NCI-H748 (cell line): ENCODE results near the gene SYCP3.
"Not testable (repeated sequence)": the region's sequence is repeated elsewhere in the genome, so short reads cannot be mapped to it uniquely, and the experiment has no call there.

Source experiments
- DNase-seq: peaks from one replicate; lab custom pipeline; 2025; ENCODE audit not compliant: unreplicated experiment; lab: John Stamatoyannopoulos, UW

SYCP3 gene

DNA sequence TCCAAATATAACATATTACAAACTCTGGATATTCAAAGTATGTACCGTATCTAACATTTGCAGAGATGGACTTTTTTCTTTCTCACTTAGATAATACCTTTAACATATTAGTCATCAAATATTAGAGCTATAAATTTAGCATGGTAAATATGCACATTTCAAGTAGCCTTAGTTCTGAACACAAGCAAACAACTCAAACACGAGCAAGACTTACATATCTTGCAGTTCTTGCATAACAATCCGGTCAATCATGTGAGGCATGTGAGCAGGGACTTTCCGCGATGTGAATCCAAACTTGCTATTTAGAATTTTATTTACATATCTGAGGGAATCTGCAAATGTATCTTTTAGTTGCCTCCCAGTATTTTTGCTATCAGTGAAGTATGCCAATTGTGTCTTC lies 22.1 kb upstream of the SYCP3 start:
- no peak for DNase-seq

DNA sequence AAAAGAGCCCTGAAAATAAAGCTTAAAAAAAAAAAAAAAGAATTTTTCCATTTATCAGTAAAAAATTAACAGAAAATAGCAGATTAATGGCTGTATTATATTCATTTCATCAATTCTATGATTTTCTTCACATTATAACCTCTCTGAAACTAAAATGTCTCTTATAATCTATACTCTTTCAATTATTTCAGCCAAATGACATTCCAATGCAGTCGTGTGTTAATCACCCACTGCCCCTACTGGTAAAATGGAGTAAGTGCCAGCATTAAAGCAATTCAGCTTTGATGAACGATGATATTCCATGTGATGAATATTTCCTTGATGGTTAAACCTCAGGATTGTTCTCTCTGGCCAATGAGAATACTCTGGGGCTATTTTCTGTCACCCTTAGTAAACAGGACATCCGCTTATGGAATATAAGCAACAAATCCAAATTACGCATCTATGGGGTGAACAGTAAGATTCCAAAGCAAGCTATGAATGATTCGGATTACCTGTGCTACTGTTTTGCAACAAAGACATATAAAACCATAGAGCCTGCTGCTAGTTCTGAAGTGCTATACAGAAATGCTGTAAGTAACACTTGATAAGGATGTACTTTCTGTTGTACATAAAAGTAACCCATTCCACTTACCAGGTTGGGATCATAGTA lies 20.3 kb upstream of the SYCP3 start:
- peak; percentile 27 for DNase-seq

DNA sequence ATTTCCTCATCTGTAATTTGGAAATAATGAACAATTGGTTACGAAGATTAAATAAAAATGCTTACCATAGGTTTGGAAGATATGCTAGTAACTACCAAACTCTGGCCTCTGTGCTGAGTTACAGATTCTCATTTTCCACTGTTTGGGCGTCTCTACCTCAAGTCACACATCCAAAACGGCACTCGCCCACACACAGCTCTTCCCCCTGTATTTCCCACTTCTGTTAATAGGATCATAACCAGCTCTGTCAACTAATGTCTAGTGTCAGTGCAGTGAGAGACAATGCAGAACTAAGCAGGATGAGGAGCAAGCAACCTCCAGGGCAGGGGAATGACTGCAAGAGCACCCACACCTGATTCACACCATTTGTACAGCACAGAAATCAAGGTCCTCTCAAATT lies 10.9 kb upstream of the SYCP3 start:
- DNase-seq: no peak

DNA sequence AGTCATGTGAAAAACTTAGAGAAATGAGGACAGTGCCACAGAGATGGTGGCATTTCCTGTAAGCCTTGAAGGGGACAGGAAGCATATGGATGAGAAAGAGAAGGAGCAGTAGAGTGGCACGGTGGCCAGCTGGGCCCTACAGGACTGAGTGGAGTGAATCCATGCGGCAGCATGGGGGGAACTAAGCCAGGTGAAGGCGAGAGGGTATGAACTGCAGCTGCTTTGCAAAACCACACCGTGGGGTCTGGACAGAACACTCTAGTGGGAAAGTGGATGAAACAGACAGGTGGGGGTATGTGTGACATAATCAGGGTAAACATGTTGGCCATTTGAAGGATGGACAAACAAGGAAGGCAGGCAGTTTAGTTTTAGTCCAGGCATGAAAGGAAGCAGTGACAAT lies 10.4 kb upstream of the SYCP3 start:
- DNase-seq: no peak

DNA sequence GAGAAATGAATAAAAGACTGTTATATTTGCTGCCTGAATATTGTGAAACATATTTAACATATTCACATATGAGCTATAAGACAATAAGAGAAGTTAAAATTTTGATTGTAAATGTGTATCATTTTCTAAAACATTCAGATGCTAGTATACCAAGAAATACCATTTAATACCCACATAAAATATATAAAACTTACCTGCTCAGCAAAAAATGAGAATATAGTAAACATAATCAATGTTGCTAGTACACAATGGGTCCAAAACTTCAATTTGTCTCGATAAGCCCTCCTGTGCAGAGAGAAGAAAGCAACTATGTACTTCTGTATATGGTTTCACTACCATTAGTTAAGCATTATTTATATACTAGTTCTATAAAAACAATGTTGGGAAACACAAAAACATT lies 9.6 kb upstream of the SYCP3 start:
- DNase-seq: no peak

DNA sequence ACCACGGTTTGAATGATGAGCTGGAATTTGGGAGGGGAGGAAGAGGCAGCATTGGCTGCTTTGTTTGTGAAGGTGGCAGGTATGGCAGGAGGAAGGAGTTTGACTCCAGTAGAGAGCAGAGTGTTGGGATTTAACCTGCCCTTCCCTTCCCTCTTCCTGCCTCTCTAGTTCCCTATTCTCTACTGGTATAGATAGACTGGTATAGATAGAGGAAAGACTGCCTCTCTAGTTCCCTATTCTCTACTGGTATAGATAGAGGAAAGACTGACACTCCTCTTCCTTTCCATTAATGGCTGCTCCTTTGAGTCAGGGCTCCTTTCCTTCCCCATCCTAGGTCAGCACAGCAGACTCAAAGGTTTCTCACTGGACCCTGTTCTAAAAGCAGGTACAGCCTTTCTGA lies 8.4 kb upstream of the SYCP3 start:
- no peak for DNase-seq

DNA sequence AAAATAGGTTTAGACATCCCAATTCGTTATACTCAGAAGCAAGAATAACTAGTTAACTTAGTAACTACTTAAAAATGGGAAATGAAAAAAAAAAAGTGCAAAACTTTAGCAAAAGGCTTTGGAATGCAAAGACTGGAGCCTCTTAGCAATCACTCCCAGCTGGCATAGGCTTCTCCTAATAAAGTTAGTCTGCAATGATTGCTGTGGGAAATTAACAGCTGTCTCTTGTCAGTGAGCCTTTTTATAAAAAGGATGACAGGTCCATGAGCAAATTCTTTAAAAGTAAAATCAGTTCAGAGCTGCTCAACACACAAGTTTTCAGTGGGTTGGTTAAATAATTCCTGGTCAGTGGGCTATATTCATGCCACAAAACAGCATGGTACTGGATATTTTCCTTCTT lies 7.4 kb upstream of the SYCP3 start:
- DNase-seq: no peak

DNA sequence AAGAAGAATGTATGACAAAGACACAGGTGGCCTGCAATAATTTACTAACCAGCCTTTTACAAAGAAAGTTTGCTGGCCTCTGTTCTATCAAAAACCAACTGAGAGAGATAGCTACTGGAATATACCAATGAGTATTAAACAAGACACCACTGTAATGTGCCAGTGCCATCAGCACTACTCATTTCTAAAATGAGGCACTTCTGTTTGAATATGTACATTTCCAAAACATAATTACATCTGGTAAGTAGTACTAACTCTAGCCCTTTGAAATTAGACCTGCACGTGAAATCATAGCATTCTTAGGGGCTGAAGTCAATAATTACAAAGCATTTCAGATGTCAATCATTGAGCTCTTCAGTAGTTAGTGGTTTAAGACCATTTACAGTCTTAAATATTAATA lies 6.9 kb upstream of the SYCP3 start:
- no peak for DNase-seq

DNA sequence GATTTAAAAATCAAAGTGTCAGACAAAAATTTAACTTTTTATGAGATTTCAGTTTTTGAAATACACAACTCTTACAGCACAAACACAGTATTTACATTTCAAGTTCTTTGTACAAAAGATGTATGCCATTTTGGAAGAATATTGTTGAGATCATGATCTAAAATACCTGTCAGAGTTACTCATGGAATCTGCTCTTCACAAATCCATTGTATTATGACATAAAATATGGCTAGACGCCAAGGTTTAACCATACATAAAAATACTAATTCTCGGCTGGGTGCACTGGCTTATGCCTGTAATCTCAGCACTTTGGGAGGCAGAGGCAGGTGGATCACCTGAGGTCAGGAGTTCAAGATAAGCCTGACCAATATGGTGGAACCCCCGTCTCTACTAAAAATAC lies 6.2 kb upstream of the SYCP3 start:
- no peak for DNase-seq

DNA sequence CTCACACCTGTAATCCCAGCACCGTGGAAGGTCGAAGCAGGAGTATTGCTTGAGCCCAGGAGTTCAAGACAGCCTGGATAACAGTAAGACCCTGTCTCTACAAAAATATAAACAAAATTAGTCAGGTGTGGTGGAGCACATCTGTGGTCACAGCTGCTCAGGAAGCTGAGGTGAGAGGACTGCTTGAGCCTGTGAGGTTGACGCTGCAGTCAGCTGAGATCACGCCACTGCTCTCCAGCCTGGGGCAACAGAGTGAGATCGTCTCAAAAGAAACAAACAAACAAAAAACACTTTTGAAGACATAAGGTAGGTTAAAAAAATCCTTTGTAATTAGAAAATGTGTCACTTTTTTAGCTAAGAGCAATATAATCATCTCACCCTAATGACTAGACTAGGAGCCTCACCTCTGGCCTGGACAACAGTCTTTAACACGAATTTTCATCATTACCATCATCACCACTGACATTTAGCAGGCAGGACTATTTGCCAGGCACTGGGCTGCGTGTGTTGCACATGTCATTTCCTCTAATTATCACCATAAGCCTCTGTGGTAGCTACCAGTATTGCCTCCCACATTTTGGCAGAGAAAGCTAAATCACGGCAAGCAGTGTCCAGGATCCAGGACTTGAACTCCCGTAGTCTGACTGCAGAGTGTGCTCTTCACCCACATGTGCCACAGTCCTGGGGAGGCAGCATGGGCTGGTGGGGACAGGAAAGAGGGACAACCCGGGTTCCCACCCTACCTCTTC lies 4.6 kb upstream of the SYCP3 start:
- no peak for DNase-seq

DNA sequence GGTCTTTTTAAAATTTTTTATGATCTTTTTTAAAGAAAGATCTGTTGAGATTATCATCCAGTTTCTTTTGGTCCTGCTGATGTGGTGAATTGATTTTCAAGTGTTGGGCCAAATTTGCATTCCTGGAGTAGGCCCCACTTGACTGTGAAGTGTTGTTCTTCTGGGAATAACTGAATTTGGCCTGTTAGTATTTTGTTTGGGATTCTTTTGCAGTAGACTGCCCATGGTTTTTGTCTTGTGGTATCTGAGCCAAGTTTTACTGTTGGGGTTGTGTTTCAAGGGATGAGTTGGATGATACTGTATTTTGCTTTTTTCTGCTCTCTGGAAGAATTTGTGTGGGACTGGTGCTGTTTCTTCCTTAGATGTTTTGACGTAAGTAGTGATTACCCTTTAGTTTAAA lies 4.0 kb upstream of the SYCP3 start:
- no peak for DNase-seq

DNA sequence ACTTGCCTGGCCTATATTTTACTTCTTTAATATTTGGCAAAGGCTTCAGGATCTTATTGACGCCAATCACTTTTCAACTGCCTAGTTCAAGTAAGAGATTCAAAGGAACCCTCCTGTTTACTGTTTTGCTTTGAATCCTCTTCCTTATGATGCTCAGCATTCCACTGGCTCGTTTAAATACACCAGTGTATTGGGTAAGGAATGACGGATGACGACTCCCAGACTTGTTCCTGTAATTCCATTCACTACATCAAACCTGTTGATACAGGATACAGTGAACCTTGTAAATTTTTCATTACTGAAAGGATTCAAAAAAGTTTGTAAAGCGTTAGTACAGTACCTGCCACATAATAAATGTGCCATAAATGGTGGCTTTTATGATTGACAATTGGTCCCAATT lies 1.7 kb upstream of the SYCP3 start:
- DNase-seq: no peak

DNA sequence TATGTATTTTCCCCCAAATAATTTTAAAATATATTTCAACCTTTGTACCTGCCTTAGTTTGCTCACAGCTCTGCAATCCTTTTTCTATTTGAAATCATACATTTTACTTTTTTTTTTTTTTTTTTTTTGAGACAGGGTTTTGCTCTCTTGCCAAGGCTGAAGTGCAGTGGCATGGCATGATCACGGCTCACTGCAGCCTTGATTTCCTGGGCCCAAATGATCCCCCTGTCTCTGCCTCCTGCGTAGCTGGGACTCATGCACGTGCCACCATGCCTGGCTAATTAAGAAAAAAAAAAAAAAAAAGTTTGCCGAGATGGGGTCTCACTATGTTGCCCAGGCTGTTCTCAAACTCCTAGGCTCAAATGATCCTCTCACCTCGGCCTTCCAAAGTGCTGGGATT lies 1.3 kb upstream of the SYCP3 start:
- no peak for DNase-seq

DNA sequence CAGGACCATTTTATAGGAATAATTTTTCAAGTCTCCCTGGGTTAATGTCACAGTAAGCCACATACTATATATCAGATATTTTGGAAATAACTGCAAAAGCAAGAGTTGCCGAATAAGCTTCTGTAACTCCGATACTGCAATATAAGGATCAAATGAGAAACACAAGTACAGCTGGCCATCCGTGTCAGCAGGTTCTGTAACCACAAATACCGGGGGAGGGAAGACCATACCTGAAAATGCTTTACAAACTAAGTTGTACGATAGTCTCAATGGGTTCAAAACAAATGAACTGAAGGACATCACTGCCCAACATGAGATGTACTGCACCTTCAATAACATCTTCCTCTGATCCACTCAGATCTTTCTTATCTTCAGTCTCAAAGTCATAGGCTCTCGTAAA lies 1.8 kb downstream of the SYCP3 start:
- DNase-seq: no peak

DNA sequence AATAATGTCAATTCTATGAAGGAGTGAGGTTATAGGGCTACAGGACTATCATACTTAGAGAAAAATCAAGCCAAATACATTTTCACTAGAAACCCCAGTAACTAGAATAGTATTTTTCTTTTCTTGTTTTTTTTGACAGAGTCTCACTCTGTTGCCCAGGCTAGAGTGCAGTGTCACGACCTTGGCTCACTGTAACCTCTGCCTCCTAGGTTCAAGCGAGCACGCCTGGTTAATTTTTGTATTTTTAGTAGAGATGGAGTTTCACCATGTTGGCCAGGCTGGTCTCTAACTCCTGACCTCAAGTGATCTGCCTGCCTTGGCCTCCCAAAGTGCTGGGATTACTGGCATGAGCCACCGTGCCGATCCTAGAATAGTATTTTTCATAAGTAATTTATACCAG lies 4.8 kb downstream of the SYCP3 start:
- DNase-seq: not testable (repeated sequence)

DNA sequence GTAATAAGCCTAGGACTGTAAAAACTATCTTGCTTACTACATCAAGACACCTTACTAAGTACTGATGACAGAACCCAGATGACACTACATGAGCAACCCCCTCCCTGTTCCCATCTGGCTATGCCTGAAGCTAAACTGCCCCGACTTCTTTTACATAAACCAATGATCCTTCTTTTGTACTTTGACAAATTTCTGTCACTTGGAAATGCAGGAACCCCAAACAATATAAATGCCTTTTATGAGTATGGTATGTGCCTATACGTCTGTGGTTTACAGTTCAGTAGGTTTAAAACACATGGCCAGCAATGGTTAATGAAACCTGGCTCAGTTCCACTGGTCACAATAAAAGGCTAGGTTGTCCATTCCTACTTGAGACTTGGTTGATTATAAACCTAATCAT lies 6.1 kb downstream of the SYCP3 start:
- no peak for DNase-seq

DNA sequence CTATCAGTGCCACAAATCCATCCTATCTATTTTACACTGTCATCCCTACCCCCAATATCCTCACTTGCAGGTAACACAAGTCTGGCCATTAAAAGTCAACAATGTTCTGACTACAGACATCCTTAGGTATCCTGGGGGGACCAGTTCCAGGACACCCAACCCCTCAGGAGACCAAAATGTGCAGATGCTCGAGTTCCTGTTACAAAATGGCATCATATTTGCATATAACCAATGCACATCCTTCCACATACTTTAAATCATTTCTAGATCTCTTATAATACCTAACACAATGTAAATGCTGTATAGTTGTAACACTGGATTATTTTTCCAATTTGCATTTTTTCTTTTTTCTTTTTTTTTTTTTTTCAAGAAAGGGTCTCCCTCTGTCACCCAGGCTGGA lies 6.9 kb downstream of the SYCP3 start:
- DNase-seq: no peak

DNA sequence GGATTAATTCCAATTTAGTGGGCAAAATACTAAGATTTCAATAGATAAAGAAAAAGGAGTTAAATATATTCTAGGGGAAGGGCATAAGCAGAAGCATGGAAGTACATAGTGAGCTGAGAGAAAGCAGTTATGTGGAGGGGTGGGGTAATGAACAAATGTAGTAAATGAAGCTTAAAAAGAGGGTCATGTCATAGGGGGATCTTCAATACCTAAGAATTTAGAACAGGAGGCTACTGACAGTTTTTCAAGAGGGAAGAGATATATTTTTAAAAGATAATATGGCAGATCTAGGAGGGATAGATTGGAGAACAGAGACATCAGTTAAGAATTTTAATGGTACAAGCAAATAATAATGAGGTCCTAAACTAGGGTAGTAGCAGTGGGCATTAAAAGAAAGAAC lies 9.4 kb downstream of the SYCP3 start:
- DNase-seq: no peak

DNA sequence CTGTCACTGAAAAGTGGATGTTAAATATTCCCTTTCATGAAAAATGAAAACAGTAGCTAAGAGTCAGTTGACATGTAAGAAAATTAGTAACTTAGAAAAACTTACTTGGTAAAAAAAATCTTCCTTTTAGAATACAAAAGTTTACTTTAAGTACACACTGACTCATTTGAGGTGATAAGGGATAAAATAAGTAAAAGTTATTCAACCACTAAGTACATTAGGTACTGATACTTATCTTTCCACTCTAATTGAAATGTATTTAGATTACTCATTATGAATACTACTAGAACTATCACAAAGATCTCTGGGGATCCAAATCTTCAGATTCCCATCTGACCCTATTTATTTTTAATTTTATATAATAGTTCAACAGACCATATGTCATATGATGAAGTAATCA lies 12.2 kb downstream of the SYCP3 start:
- no peak for DNase-seq

DNA sequence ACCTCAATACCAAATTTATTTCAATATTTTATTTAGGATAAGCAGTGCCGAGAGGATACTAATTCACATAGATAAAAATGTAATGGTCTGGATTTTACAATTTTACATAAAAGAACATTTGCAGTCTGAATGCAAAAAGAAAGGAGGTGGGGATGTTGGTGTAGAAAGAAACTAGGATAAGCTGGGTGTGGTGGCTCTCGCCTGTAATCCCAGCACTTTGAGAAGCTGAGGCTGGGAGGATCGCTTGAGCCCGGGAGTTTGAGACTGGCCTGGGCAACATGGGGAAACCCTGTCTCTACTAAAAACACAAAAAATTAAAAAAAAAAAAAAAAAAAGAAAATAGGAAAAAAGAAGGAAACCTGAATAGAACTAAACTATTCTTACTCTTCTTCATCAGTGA lies 16.9 kb downstream of the SYCP3 start:
- no peak for DNase-seq

DNA sequence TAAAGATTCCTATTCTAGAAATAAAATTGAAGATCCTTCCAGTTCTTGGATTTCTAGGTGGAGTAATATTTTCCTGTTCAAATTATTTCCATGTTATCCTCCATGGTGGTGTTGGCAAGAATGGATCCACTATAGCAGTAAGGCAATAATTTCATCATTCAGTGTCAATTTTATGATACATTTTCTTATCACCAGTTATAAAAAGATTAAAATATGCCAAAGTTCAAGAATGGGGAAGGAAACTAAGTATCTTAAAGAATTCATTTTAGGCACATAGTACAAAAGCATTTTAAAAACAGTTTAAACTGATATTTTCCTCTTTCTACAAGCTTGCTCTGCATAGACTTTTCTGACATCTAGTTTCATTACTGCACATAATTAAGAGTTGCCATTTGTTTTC lies 19.1 kb downstream of the SYCP3 start:
- DNase-seq: no peak

DNA sequence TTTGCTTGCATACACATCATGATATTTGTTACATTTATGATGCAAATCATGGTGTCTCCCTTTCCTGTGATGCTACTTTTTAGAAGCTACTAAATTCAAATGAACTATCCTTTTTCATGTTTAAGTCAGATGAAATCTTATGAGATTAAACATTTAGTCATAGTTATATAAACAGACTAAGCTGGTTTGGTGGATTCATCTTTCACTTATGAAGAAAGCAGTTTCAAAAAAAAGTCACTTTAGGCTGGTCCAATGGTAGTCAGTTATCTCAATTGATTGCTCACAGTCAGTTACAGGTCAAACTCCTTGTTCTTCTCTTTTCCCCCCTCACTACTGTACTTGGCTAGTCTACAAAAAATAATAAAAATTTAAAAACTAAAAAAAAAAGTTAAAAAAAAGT lies 19.7 kb downstream of the SYCP3 start:
- DNase-seq: no peak

DNA sequence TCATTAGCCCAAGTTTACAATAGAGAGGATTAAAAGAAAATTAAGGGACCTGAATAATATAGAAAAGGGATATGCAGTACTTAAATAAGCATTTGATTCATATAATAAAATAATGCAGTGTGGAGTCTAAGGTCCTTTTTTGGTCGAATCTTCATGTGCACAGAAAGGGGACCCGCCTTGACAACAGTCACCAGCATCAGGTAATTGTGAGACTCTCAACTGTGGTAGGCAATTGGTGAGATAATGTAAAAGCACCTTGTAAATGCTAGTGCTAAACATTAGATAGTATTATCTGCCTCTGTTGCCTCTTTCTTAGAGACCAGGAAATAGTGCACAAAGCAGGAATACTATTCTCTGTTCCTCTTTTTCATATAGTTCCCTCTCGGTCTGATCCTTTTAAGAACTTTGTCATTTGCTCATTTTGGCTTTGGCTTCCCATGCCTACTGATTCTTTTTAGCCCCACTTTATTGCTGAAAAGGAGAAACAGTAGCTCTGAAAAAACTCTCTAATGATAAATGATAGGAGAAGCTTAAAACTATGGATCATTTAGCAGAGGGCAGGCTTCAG lies 24.3 kb downstream of the SYCP3 start:
- no peak for DNase-seq
